HG03175 (cell line): Measurements from ENCODE around the gene RNF223.
"Not testable (repeated sequence)": the region's sequence is repeated elsewhere in the genome, so short reads cannot be mapped to it uniquely, and the experiment has no call there.

Source experiments
- ATAC-seq: cut with Tn5 transposase; IDR thresholded peaks from one replicate; pipeline ENCODE4 v1.9.1; 2021; ENCODE audit warnings: mild to moderate bottlenecking, moderate library complexity; ENCODE audit not compliant: unreplicated experiment

The RNF223 gene

GRCh38 chr1:1061682-1062345 is 12.3 kb downstream of the RNF223 start:
- no peak for ATAC-seq

DNA sequence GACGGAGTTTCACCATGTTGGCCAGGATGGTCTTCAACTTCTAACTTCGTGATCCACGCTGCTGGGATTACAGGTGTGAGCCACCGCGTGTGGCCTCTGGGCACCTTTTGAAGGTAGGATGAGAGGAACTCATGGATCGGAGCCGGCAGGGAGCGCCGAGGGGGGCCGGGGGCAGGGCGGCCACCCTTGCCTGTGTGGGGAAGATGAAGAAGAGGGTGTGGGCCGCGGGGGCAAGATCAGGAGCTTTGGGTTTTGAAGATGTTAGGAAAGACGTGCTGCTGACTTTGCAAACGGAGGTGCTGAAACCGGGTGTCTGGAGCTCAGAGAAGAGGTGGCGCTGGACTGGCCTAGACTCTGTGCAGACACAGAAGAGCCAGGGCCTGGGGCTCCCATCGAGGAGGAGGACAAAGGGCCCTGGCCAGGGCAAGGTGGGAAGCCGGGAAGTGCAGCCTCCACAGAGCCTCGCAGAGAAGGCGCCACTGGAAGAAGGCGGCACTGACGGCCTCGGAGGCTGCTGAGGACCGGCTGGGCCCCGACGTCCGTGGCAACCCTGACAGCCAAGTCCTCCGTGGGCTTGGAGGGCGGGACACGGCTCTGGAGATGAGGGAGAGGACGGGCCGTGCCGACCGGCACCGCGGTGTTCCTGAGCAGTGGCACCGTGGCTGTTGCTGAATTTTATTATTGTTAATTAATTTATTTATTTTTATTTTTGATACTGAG is 13.7 kb downstream of the RNF223 start:
- no peak for ATAC-seq

DNA sequence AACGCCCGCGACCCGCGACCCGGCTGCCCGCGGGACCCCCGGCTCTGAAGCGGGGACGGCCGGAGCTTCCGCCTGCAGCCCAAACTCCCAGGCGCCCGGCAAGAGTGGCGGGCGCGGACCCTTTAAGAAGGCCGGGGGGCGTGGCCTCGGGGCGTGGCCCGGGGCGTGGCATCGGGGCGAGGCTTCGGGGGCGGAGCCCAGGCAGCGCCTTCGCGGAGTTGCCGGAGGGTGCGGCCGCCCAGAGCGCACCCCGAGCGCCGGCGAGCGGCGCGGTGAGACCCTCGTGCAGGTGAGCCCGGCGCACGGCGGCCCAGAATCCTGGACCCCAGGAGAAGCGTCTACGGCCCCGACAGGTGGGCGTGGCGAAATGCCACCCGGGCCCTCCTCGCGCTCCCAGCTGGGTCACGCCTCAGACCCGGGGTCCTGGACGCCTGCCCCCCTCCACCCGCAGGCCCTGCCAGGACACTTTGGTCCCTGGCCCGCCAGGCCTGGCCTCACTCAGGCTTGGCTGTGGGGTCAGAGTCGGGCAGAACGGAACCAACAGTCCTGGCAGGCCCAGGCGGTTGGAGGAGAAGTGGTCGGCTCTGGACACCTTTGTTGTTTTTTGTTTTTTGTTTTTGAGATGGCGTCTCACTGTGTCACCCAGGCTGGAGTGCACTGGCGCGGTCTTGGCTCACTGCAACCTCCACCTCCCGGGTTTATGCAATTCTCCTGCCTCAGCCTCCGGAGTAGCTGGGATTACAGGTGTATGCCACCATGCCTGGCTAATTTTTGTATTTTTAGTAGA is 14.4 kb downstream of the RNF223 start:
- ATAC-seq, result peak; percentile 71

DNA sequence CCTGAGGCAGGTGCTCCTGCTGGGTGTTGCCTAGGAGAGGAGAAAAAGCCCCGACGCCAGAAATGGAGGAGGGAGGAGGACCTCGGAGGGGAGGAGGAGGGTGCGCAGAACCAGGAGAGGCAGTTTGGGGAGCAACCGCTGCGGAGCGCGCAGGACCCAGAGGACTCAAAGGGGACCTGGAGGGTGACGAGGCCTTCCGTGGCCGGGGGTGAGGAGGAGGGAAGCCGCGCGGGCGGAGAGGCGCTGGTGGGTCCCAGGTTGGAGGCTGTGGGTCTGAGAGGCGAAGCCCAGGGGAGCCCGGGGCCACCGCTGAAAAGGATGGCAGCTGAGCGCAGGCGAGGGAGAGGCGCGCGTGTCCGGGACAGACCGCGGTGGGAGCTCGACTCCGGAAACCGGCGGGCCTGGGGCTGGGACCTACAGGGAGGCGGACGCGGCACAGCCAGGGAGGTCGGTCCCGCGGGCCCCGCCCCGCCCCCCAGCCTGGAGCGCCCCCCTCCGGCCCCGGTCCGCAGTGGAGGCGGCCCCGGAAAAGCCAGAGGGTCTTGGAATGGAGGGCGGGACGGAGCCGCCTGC is 15.1 kb downstream of the RNF223 start:
- ATAC-seq, result peak; percentile 30

- no peak for ATAC-seq
These were observed 15.8 kb downstream of the RNF223 start for GRCh38 chr1:1058088-1058905.

DNA sequence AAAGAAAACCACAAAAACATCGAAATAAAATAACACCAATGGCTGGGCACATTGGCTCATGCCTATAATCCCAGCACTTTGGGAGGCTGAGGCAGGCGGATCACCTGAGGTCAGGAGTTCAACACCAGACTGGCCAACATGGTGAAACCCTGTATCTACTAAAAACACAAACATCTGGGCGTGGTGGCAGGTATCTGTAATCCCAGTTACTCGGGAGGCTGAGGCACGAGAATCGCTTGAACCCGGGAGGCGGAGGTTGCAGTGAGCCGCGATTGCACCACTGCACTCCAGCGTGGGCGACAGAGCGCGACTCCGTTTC is 16.4 kb downstream of the RNF223 start:
- ATAC-seq, result not testable (repeated sequence)

GRCh38 chr1:1055841-1056736 is 18.0 kb downstream of the RNF223 start:
- no peak for ATAC-seq

DNA sequence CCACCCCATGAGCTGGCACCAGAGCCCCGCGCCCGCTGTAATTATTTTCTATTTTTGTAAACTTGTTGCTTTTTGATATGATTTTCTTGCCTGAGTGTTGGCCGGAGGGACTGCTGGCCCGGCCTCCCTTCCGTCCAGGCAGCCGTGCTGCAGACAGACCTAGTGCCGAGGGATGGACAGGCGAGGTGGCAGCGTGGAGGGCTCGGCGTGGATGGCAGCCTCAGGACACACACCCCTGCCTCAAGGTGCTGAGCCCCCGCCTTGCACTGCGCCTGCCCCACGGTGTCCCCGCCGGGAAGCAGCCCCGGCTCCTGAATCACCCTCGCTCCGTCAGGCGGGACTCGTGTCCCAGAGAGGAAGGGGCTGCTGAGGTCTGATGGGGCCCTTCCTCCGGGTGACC is 19.1 kb downstream of the RNF223 start:
- ATAC-seq, result no peak

DNA sequence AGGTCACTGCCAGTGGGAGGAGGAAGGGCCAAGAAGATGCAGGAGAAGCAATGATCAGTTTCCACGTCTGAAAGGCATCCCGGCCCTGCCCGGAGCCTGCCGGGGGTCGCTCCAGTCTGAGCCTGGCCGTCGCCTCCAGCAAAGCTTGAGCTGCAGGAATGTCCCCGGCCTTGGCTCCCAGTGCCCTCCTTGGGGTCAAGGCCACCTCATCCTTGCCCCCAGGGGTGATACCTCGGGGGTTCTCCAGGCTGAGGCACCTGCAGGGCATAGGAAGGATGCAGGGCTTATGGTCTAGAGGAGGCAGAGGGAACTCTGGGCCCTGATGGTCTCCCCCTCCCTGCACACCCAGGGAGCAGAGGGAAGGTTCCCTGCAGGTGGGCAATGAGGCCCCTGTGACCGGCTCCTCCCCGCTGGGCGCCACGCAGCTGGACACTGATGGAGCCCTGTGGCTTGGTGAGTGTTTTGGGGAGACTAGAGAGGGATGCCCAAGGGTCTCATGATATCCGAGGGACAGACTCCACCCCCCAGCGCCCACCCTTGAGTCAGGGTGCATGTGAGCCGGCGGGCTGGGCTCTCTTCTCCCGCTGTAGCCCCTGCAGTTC is 19.9 kb downstream of the RNF223 start:
- ATAC-seq, result no peak

DNA sequence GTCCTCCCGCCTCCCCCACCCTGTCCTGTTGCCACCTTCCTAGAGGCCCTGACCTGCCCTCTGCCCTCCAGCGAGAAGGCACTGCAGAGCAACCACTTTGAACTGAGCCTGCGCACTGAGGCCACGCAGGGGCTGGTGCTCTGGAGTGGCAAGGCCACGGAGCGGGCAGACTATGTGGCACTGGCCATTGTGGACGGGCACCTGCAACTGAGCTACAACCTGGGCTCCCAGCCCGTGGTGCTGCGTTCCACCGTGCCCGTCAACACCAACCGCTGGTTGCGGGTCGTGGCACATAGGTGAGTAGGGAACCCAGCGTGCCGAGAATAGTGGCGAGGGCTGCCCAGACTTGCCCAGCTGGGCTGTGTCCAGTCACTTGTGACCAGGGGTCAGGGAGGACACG is 20.4 kb downstream of the RNF223 start:
- ATAC-seq, result no peak

- ATAC-seq, result no peak
These were observed 21.1 kb downstream of the RNF223 start for GRCh38 chr1:1053022-1053421.

DNA sequence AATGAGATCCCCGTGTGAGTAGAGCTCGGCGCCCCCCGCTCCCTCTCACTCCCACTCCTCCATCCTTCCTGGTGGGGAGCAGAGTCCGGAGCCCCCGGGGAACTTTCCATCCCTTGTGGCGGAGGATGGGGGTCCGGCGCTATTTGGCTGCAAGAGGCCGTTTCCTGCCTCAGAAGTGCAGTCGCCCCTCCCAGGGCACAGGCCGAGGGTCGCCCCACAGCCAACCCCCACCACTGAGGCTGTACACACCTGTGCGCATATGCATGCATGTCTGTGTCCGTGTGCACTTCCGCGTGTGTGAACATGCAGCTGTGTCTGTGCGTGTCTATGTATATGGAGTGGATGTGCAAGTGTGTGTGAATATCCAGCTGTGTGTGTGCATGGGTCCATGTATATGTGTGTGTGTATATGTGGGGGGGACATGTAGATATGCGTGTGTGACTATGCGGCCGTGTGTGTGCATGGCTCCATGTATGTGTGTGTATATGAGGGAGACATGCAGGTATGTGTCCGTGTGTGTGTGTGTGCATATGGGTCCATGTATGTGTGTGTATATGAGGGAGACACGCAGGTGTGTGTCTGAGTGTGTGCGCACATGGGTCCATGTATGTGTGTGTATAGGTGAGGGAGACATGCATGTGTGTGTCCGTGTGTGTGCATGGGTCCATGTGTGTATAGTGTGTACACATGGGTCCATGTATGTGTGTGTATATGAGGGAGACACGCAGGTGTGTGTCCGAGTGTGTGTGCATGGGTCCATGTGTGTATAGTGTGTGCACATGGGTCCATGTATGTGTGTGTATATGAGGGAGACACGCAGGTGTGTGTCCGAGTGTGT is 21.9 kb downstream of the RNF223 start:
- ATAC-seq, result no peak

GRCh38 chr1:1051127-1051810 is 22.8 kb downstream of the RNF223 start:
- no peak for ATAC-seq

- no peak for ATAC-seq
These were observed 23.5 kb downstream of the RNF223 start for GRCh38 chr1:1050577-1051052.

DNA sequence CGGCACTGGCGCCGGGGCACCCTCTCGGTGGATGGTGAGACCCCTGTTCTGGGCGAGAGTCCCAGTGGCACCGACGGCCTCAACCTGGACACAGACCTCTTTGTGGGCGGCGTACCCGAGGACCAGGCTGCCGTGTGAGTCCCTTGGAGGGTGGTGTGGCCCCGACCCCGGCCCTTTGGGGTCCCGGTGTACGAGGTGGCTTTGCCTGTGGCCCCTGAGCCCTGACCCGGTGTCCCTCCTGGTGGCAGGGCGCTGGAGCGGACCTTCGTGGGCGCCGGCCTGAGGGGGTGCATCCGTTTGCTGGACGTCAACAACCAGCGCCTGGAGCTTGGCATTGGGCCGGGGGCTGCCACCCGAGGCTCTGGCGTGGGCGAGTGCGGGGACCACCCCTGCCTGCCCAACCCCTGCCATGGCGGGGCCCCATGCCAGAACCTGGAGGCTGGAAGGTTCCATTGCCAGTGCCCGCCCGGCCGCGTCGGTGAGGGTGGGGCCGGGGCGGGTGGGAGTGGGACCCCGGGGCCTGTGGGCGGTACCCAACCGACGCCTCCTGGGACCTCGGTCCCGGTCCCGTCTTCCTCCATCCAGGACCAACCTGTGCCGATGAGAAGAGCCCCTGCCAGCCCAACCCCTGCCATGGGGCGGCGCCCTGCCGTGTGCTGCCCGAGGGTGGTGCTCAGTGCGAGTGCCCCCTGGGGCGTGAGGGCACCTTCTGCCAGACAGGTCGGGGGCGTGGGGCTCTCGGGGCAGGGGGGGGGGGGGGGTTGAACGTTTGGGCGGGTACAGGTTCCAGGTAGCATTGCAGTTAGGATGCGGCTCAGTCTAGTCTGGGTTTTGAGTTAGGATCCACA is 24.6 kb downstream of the RNF223 start:
- no peak for ATAC-seq

GRCh38 chr1:1048765-1049164 is 25.3 kb downstream of the RNF223 start:
- no peak for ATAC-seq

GRCh38 chr1:1047963-1048362 is 26.1 kb downstream of the RNF223 start:
- ATAC-seq, result no peak
